DMS 273 (cell line): Measurements from ENCODE around the gene ISLR.
A peak's percentile ranks its signal among the peaks of the same experiment; 100 is the strongest.

Experiments used
- DNase-seq: peaks from one replicate; lab custom pipeline; 2025; ENCODE audit not compliant: unreplicated experiment; lab: John Stamatoyannopoulos, UW

Gene ISLR

DNA sequence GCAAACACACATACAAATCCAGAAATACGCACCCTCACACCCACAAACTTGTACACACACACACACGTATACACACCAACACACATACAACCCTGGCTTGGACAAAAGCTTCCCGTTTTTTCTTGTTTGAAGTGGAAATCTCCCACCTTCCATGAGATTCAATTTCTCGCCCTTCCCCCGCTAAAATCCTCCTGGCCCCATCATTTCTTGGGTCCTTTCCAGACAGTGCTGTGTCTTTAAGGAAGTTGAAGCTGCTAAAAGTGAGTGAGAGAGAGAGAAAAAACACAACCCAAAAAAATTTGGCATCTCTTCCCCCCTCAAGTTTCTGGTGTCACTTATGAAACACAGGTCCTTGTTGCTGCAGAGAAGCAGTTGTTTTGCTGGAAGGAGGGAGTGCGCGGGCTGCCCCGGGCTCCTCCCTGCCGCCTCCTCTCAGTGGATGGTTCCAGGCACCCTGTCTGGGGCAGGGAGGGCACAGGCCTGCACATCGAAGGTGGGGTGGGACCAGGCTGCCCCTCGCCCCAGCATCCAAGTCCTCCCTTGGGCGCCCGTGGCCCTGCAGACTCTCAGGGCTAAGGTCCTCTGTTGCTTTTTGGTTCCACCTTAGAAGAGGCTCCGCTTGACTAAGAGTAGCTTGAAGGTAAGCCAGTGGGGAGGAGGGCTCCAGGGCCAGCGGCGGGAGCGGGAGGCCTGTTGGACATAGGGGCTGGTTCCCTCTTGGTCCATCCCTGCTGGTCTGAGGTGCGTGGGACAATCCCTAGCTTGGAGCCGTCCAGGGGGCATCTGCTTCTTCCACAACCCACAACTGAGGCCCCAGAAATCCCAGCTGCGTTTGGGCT, at the start of gene ISLR:
Gene ISLR, plus strand, starts transcription at position 331 of the 839 bp plus-strand sequence. CDS start 1,149 bp downstream, outside the sequence.
- DNase-seq = no peak

- no peak for DNase-seq
These were observed 49.3 kb upstream of the ISLR start for GRCh38 chr15:74124196-74124595.

GRCh38 chr15:74124759-74125158, 48.8 kb upstream of the ISLR start:
- no peak for DNase-seq

DNA sequence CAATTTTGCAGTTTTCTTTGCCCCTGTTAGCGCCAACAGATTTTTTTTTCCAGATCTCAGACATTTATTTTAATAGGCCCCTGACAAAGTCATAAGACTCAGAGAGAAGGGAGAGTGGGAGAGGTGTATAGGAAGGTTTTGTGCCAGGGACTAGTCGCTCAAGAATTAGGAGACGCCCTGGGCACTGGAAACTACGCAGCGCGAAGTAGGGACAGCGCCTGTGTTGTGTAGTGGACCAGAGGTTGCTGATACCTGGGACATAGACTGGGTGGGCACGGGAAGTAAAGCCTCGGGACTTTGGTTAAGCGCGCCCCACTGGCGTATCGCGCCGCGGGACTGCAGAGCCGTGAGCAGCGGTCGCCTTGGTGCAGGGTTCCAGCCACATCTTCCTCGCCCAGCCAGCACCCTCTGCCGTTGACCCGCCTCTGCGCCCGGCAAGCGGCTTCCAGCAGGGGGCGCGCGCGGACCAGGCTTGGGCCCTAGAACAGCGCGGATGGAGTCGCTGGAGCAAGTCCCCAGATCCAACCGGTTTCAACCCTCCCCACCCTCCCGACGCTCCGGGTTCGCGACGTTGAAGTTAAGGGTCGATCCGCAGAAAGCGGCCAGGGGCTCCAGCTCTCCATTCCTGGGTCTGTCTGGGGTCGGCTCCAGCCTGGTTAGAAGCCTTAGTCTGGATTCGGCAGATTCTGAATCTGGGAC, 46.1 kb upstream of the ISLR start:
- DNase-seq = peak; percentile 92

DNA sequence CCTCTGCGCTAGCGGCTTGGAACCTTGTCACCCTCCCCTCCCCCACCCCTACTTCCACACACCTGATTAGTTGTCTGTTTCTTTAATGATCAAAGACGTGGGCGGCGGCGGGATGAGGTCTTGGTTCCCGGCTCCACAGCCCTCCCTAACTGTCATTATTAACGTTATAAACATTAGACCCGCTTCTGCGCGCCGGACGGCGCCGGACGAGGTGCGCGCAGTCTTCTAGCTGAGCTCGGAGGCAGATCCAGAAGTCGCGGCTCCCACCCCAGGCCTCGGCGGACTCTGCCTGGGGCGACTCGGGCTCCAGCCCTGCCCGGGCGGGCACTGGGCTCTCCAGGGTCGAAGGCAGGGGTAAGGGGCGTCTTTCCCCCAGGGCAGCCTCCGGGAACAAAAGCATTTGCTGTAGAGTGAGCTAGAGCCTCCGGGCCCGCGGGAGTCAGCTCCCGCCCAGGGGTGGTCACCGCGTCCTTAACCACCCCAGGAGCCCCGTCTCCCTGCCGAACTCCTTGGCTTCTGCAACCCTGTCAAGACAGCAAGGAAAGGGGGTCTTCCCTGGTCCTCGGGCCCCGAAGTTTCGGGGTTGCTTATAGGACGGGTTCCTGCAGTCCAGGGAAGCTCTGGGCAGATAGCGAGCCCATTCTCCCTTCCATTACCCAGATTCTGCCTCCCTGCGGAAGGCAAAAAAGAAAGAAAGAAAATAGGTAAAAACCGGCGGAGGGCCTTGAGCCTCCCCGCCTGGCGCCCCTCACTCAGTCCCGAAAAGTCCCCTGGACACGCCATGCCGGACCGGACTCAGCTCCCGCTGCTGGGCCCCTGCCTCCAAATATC, 45.3 kb upstream of the ISLR start:
- no peak for DNase-seq

GRCh38 chr15:74128785-74129585, 44.5 kb upstream of the ISLR start:
- DNase-seq = no peak

GRCh38 chr15:74129586-74130154, 43.8 kb upstream of the ISLR start:
- DNase-seq = no peak

DNA sequence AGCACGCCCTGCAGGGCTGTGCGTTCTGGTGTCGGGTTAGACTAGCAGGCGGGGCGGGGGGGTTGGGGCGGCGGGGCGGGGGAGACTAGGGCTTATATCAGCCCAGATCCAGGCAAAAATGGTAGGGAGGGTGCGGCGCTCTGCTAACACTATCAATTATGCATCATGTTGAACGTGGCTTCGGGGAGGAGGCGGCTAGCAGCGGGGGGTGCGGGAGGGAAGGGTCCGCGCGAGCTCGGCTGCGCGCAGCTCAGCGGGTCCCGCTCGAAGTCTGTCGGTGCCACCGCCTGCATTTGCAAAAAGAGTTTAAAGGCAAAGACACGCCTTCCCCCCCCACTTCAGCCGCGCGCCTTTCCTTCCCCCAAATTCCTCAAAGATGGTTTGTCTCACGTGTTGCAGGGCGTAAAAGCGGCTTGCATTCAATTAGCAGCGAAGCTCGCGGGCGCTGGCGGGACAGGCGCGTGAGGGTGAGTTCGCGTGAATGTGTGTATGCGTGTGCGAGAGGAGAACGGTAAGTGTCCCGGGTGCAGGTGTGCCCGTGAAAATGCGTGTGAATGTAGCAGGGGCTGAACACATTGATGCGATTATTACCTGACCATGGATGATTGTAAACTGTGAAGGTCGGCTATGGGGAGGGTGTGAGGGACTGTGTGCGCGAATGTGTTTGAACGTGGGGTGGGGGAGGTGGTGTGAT, 43.2 kb upstream of the ISLR start, which contains the start of gene ISLR2:
Gene ISLR2, plus strand, starts transcription at position 432 of the 694 bp plus-strand sequence. CDS start 2,169 bp downstream, outside the sequence.
- peak; percentile 37 for DNase-seq

GRCh38 chr15:74130849-74131627, 42.5 kb upstream of the ISLR start:
- DNase-seq = no peak

GRCh38 chr15:74131628-74132413, 41.7 kb upstream of the ISLR start:
- DNase-seq = no peak

GRCh38 chr15:74132681-74133651, 40.5 kb upstream of the ISLR start:
- DNase-seq = no peak

GRCh38 chr15:74133694-74134386, 39.7 kb upstream of the ISLR start:
- DNase-seq = no peak

- no peak for DNase-seq
These were observed 39.0 kb upstream of the ISLR start for GRCh38 chr15:74134387-74135027.

- no peak for DNase-seq
These were observed 38.4 kb upstream of the ISLR start for GRCh38 chr15:74135041-74135565.

GRCh38 chr15:74136540-74136813, 37.0 kb upstream of the ISLR start:
- no peak for DNase-seq
